Adrenal gland (tissue), 12 donors: Measurements from ENCODE around the gene SCAF8. TPM values are rescaled to one million over a fixed set of nuclear protein-coding genes. Genes with fewer than 3 reads are reported as not detected.

Experiments
- DNase-seq, 7 donors: peaks; one replicate each; pipeline ENCODE4 v3.0.0-alpha.2; 2019 to 2020
- H3K27ac ChIP-seq, 5 donors: fragments of 200-600 bp; sonication (generic) in 4 of 5; 1 replicate in 3 of 5; 2 replicates in 2 of 5; pipeline versions ENCODE4 v1.5.1 to v1.8.0; 2016 to 2020; ENCODE audit warnings: mild to moderate bottlenecking in 1 of 5
- H3K27me3 ChIP-seq: fragments of 200-600 bp; 2 replicates; pipeline ENCODE4 v1.8.0; 2021
- H3K36me3 ChIP-seq, 2 donors: fragments of 200-600 bp; replicated peaks in 1 of 2; 1 replicate in 1 of 2; 2 replicates in 1 of 2; pipeline versions ENCODE4 v1.5.1 to v1.8.0; 2018 to 2022
- H3K4me1 ChIP-seq, 2 donors: fragments of 200-600 bp; replicated peaks in 1 of 2; 1 replicate in 1 of 2; 2 replicates in 1 of 2; pipeline versions ENCODE4 v1.5.1 to v1.8.0; 2018 to 2021
- H3K4me3 ChIP-seq, 4 donors: fragments of 200-600 bp; sonication (generic) in 3 of 4; one replicate each; pipeline ENCODE4 v1.5.1; 2016 to 2018
- H3K9me3 ChIP-seq, 3 donors: fragments of 200-600 bp; sonication (generic) in 1 of 3; replicated peaks in 1 of 3; 1 replicate in 2 of 3; 2 replicates in 1 of 3; pipeline versions ENCODE4 v1.5.1 to v1.8.0; 2016 to 2021
- CTCF ChIP-seq, 6 experiments: fragments of 450-650 bp in 4 of 6; fragments of 200-600 bp in 2 of 6; sonication (generic) in 1 of 6; IDR thresholded peaks; 1 replicate in 5 of 6; 2 replicates in 1 of 6; pipeline versions ENCODE4 v1.5.1 to v1.8.0; 2016 to 2021; ENCODE audit warnings: antibody characterized with exemption in 6 of 6, mild to moderate bottlenecking in 2 of 6, moderate library complexity in 1 of 6
- POLR2A ChIP-seq, 2 donors: fragments of 450-650 bp; IDR thresholded peaks; one replicate each; pipeline ENCODE4 v1.6.1; 2017; ENCODE audit warnings: antibody characterized with exemption in 2 of 2, mild to moderate bottlenecking in 2 of 2, moderate library complexity in 1 of 2
- WGBS, 4 donors: extraction: QIAGEN DNeasy Blood & Tissue Kit in 2 of 4; methylation state at CpG; one replicate each; pipeline versions ENCODE4 v1.1.5 to v1.1.7; 2013 to 2017; 5-methylcytosine and 5-hydroxymethylcytosine counted together
- intact Hi-C, 2 donors: fragments of 100-400 bp; cut with DNase I; formaldehyde crosslinking; loops; one replicate each; pipeline versions ENCODE4 v1.14.1 to v1.15.0; 2022 to 2023
- polyA plus RNA-seq, 3 donors: library from polyadenylated mRNA; stranded (reverse); fragments of 200-250 nt in 2 of 3; fragments of 350-450 nt in 1 of 3; fragmentation: Illumina TruSeq in 1 of 3; extraction: RNeasy Lipid Tissue Mini Kit (QIAGEN cat#74804) in 1 of 3; gene quantifications; one replicate each; pipeline ENCODE4 v1.2.3, GENCODE V29; 2013 to 2014
- total RNA-seq, 9 donors: library from RNA; depleted of rRNA in 4 of 9; stranded (reverse); fragments of >200 nt in 4 of 9; fragments of 120-200 nt in 1 of 9; fragmentation: NEBNext Ultra II Directional in 1 of 9; extraction: Animal tissue kit (Norgen Biotek cat#: 25700) in 1 of 9; gene quantifications; one replicate each; pipeline versions ENCODE4 v1.1.0 to v1.2.4, GENCODE V29; 2013 to 2023
- donor health status: healthy with polysubstance abuse.
- donor health status: Bipolar disorder and iron deficiency.
- donor health status: DM: yes; HTN: yes; CAD: no.
- donor health status: DM: no; HTN: no; CAD: no.
- donor health status: DM: no; HTN: no; CAD: no.
- donor health status: DM: yes; HTN: yes; CAD: no.

SCAF8 gene
- total and polyA plus RNA-seq, 12 donors: 13.9 to 41.5 (median 34.8) TPM

- no peak for DNase-seq
- H3K4me3 ChIP-seq: no peak overlapping the region
- H3K4me1 ChIP-seq: no peaks in the 10 kb centered on the region
- TF ChIP-seq POLR2A (IDR thresholded peaks at IDR 0.05) (no peak), CTCF (IDR thresholded peaks at IDR 0.05) (peak in 2 of 6 experiments; percentile 7 to 11)
- WGBS, 4 donors: 62 to 82% (median 73%) methylated on average over 7 to 8 of the region's 8 CpGs
- peaks cover 5% of the 10 kb centered on the region for H3K27me3 ChIP-seq
- no peaks in the 10 kb centered on the region for H3K9me3 ChIP-seq
- no peaks in the 10 kb centered on the region for H3K36me3 ChIP-seq
- intact Hi-C loops: no loop called here
- H3K27ac ChIP-seq: no peak overlapping the region
Measured at GRCh38 chr6:154705471-154706113, 27.6 kb upstream of the SCAF8 start.

GRCh38 chr6:154706389-154706788 is 26.8 kb upstream of the SCAF8 start:
- WGBS, 4 donors: 88 to 97% (median 94%) methylated on average over 2 of the region's 2 CpGs
- Histone ChIP-seq H3K36me3 (no peaks in the 10 kb centered on the region), H3K4me3 (no peak overlapping the region), H3K9me3 (no peaks in the 10 kb centered on the region), H3K27me3 (peaks cover 5% of the 10 kb centered on the region), H3K27ac (no peak overlapping the region), H3K4me1 (no peaks in the 10 kb centered on the region)
- intact Hi-C loops: no loop called here
- no peak for TF ChIP-seq POLR2A (IDR thresholded peaks at IDR 0.05)
- no peak for TF ChIP-seq CTCF (IDR thresholded peaks at IDR 0.05)
- DNase-seq: no peak

GRCh38 chr6:154709621-154710020 is 23.6 kb upstream of the SCAF8 start:
- Histone ChIP-seq H3K27ac (no peak overlapping the region), H3K27me3 (no peaks in the 10 kb centered on the region), H3K9me3 (no peaks in the 10 kb centered on the region), H3K4me1 (no peaks in the 10 kb centered on the region), H3K4me3 (no peak overlapping the region), H3K36me3 (no peaks in the 10 kb centered on the region)
- no peak for DNase-seq
- intact Hi-C loops: no loop called here
- TF ChIP-seq CTCF (IDR thresholded peaks at IDR 0.05) (no peak), POLR2A (IDR thresholded peaks at IDR 0.05) (no peak)
- WGBS, 4 donors: 36 to 56% (median 45%) methylated on average over 3 of the region's 3 CpGs

GRCh38 chr6:154710689-154711088 is 22.5 kb upstream of the SCAF8 start:
- no peak for DNase-seq
- H3K27ac ChIP-seq: no peak overlapping the region
- H3K9me3 ChIP-seq: no peaks in the 10 kb centered on the region
- intact Hi-C loops: no loop called here
- TF ChIP-seq CTCF (IDR thresholded peaks at IDR 0.05): no peak
- TF ChIP-seq POLR2A (IDR thresholded peaks at IDR 0.05): no peak
- no peaks in the 10 kb centered on the region for H3K36me3 ChIP-seq
- WGBS, 4 donors: 69 to 95% (median 85%) methylated on average over 2 of the region's 2 CpGs
- H3K27me3 ChIP-seq: no peaks in the 10 kb centered on the region
- H3K4me1 ChIP-seq: no peaks in the 10 kb centered on the region
- H3K4me3 ChIP-seq: no peak overlapping the region
